GM12874 (cell line): ENCODE results near the gene IL12RB1.

Experiments used
- TF ChIP-seq, protein P1 (sequence below): IDR thresholded peaks from 2 replicates; pipeline ENCODE4 v1.5.1; 2011; ENCODE audit warnings: low read depth, mild to moderate bottlenecking, control low read depth, low read length, moderate library complexity; ENCODE audit not compliant: insufficient read depth

The IL12RB1 gene

DNA sequence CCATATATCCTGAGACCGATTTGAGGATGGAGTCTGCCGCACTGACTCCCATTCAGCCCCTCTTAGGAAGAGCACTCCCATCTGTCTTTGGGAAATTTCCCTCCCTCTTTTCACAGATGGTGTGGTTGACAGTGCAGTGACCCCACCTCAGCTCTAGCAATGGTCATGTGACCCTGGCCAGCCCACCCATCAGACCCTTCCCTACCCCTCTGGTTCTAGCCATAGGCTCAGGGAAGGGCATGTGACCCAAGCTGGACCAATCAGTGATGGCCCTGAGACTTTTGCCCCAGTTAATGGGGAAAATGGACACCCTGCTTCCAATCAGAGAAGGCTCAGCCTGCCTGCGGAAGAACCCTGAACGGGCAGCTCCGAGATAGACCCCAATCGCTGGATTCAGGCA lies 26.3 kb downstream of the IL12RB1 start:
- TF ChIP-seq, protein P1, sequence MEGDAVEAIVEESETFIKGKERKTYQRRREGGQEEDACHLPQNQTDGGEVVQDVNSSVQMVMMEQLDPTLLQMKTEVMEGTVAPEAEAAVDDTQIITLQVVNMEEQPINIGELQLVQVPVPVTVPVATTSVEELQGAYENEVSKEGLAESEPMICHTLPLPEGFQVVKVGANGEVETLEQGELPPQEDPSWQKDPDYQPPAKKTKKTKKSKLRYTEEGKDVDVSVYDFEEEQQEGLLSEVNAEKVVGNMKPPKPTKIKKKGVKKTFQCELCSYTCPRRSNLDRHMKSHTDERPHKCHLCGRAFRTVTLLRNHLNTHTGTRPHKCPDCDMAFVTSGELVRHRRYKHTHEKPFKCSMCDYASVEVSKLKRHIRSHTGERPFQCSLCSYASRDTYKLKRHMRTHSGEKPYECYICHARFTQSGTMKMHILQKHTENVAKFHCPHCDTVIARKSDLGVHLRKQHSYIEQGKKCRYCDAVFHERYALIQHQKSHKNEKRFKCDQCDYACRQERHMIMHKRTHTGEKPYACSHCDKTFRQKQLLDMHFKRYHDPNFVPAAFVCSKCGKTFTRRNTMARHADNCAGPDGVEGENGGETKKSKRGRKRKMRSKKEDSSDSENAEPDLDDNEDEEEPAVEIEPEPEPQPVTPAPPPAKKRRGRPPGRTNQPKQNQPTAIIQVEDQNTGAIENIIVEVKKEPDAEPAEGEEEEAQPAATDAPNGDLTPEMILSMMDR = no peak

DNA sequence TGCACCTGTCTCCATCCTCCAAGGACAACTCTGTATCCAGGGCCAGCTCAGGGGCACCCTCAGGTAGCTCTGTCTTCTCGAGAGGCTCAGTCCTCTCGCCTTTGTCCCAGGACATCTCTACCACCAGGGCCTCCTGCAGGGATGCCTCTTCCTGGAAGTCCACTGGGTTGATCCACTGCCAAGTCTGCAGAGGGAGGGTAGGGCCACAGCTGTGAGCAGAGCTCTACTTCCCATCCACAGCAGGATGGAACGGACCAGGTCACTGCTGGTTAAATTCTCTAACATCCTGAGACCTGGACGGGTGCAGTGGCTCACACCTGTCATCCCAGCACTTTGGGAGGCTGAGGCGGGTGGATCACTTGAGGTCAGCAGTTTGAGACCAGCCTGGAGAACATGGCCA lies 26.8 kb downstream of the IL12RB1 start:
- TF ChIP-seq, protein P1 = no peak

DNA sequence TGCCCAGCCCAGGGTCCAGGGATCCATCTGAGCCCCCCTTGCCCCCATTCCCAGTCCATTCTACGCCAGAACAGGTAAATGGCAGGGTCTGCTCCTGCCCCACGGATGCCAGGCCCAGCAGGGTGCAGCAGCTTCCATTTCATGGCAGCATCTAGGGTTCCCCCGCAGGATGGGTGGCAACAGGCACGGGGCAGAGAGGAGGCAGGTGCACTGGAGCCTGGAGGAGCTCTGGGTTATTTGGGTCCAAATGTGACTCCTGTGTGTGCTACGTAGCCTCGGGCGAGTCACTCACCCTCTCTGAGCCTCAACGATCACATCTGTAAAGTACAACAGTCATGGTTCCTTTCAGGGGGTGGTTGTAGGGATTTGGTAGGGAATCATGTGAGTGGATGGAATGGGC lies 27.4 kb downstream of the IL12RB1 start:
- TF ChIP-seq, protein P1 = no peak

DNA sequence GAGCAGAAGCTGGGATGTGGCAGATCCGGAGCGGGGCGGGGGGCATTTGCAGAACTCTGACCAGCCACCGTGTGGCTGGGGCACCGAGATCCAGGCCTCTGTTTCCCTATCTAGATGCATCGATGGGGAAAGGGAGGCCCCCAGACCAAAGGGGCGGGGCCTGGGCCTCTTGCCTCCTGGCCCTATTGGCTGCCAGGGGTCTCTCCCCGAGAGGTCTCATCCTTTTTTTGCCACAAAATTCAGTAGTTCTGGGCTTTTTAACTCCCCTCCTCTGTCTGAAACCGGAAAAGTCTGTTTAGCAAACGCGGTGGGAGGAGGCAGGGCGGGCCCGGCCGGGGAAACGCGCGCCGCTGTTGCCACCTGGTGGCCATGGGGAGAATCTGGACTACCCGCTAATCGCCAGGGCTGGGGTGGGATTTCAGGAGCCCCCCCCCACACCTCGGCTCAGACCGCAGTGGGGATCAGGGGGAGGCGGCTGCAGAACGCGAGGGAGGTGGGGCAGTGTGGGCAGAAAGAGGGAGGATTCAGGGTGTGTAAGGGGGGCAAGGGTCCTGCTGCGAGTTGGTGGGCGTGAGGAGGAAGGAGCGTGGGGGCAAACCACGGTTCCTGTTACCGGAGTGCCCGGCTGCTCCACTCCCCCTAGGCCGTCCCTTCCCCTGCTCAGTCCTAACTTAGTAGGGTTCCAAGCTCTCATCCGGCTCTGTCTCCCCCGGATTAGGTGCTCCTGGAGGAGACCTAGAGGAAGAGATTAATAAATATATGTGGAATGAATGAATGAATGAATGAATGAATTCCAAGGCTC lies 28.3 kb downstream of the IL12RB1 start:
- TF ChIP-seq, protein P1 = peak; percentile 84

DNA sequence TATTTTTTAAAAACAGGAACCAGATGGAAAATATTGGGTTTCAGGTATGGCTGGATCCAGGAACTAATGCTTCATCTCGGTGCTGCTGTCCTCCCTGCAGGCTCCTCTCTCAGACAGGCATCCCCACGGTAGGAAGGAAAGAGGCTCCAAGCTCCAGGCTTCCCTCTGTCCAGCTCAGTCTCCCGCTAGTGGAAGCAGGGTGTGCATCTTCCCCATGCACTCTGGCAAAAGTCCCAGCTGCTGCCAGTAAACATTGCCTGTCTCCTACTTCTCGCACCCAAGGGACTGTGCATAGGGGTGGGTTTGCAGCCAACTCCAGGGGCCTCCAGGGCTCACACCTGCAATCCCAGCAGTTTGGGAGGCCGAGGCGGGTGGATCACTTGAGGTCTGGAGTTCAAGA lies 29.2 kb downstream of the IL12RB1 start:
- TF ChIP-seq, protein P1 = no peak

DNA sequence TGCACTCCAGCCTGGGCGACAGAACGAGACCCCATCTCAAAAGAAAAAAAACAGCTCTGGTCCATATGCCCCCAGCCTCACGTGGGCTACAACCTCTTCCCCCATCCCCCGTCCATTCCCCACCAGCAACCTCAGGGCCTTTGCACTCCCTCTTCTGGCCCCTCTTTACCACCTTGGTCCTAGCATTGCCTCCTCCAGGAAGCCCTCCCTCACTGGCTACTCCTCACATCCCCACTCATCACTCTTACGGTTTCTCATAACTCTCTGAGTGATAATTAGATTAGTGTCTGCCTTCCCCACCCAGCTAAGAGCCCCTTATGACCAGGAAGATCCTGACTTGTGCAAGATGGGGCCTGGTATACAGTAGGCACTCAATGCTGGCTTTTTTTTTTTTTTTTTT lies 30.8 kb downstream of the IL12RB1 start:
- TF ChIP-seq, protein P1 = no peak

DNA sequence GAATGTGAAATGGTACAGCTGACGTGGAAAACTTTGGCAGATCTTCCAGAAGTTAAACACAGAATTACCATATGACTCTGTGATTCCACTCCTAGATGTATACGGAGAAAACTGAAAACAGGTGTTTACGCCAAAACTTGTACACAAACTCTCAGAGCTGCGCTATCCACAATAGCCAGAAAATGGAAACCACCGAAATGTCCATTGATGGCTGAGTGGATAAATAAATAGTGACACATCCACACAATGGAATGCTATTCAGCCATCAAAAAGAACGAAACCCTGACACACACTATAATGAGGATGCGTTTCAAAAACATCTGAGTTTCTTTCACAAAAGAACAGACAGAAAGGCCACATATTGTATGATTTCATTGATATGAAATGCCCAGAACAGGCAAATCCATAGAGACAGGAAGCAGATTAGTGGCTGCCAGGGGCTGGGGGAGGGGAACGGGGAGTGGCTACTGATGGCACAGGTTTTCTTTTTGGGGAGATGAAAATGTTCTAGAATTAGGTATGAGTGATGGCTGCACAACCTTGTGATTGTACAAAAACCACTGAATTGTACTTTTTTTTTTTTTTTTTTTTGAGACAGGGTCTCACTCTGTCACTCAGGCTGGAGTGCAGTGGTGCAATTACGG lies 33.0 kb downstream of the IL12RB1 start:
- TF ChIP-seq, protein P1 = no peak
